Neural progenitor cell (in vitro differentiated cells): ENCODE data around the gene WTAP. TPM values are rescaled to one million over a fixed set of nuclear protein-coding genes. Genes with fewer than 3 reads are reported as not detected.
A peak's percentile ranks its signal among the peaks of the same experiment; 100 is the strongest.

ENCODE experiments used
- DNase-seq: peaks from one replicate; pipeline ENCODE4 v3.0.0-alpha.2; 2016; ENCODE audit warnings: low spot score
- H2AFZ ChIP-seq: fragments of 200-600 bp; sonication (generic); replicated peaks from 2 replicates; pipeline ENCODE4 v1.6.1; 2016; ENCODE audit warnings: antibody characterized with exemption
- H3F3A ChIP-seq: fragments of 200-600 bp; sonication (generic); 2 replicates; pipeline ENCODE4 v1.6.1; 2016; ENCODE audit warnings: antibody characterized with exemption, low read depth
- H3K27ac ChIP-seq: fragments of 200-600 bp; sonication (generic); 2 replicates; pipeline ENCODE4 v1.5.1; 2016; ENCODE audit warnings: mild to moderate bottlenecking
- H3K27me3 ChIP-seq: fragments of 200-600 bp; sonication (generic); 2 replicates; pipeline ENCODE4 v1.6.1; 2016; ENCODE audit warnings: mild to moderate bottlenecking, moderate library complexity
- H3K36me3 ChIP-seq: fragments of 200-600 bp; sonication (generic); 2 replicates; pipeline ENCODE4 v1.5.1; 2016
- H3K4me1 ChIP-seq: fragments of 200-600 bp; sonication (generic); 2 replicates; pipeline ENCODE4 v1.6.1; 2016; ENCODE audit warnings: mixed run types
- H3K4me2 ChIP-seq: fragments of 200-600 bp; sonication (generic); 2 replicates; pipeline ENCODE4 v1.6.1; 2016
- H3K4me3 ChIP-seq: fragments of 200-600 bp; sonication (generic); 2 replicates; pipeline ENCODE4 v1.5.1; 2016
- H3K79me2 ChIP-seq: fragments of 200-600 bp; sonication (generic); 2 replicates; pipeline ENCODE4 v1.6.1; 2016; ENCODE audit warnings: low read depth
- H3K9ac ChIP-seq: fragments of 200-600 bp; sonication (generic); 2 replicates; pipeline ENCODE4 v1.6.1; 2016
- H3K9me3 ChIP-seq: fragments of 200-600 bp; sonication (generic); 2 replicates; pipeline ENCODE4 v1.5.1; 2016; ENCODE audit warnings: low read depth
- H4K20me1 ChIP-seq: fragments of 200-600 bp; sonication (generic); 2 replicates; pipeline ENCODE4 v1.6.1; 2016; ENCODE audit warnings: low read depth
- H3K27ac Mint-ChIP-seq: 3 replicates; pipeline ENCODE4 v1.8.0; 2021; ENCODE audit warnings: mixed read lengths
- H3K27me3 Mint-ChIP-seq: 2 replicates; pipeline ENCODE4 v1.8.0; 2022; ENCODE audit warnings: low read depth, mild to moderate bottlenecking, inconsistent platforms, moderate library complexity, mixed read lengths; ENCODE audit not compliant: insufficient read depth
- H3K36me3 Mint-ChIP-seq: 3 replicates; pipeline ENCODE4 v1.8.0; 2021; ENCODE audit warnings: mixed read lengths
- H3K4me1 Mint-ChIP-seq: 3 replicates; pipeline ENCODE4 v1.8.0; 2021; ENCODE audit warnings: mixed read lengths
- H3K4me3 Mint-ChIP-seq: 3 replicates; pipeline ENCODE4 v1.8.0; 2021; ENCODE audit warnings: mild to moderate bottlenecking, moderate library complexity, mixed read lengths
- H3K9me3 Mint-ChIP-seq: 3 replicates; pipeline ENCODE4 v1.8.0; 2020; ENCODE audit warnings: mixed read lengths
- CTCF ChIP-seq: fragments of 200-600 bp; sonication (generic); IDR thresholded peaks from 2 replicates; pipeline ENCODE4 v1.5.1; 2017; ENCODE audit warnings: antibody characterized with exemption, mild to moderate bottlenecking
- EZH2 ChIP-seq: fragments of 200-600 bp; sonication (generic); IDR thresholded peaks from 2 replicates; pipeline ENCODE4 v1.6.1; 2017; ENCODE audit warnings: antibody characterized with exemption, mild to moderate bottlenecking, moderate library complexity
- EZH2phosphoT487 ChIP-seq: fragments of 200-600 bp; sonication (generic); IDR thresholded peaks from 2 replicates; pipeline ENCODE4 v1.6.1; 2017; ENCODE audit warnings: antibody characterized with exemption
- total RNA-seq: library from RNA; depleted of rRNA; stranded (reverse); fragments of >200 nt; gene quantifications from 2 replicates; pipeline ENCODE4 v1.2.3, GENCODE V29; 2015; ENCODE audit warnings: low replicate concordance

WTAP gene
- total RNA-seq, 1 donor from 2014 or later, result 159 TPM

GRCh38 chr6:159778131-159778530 is 50.8 kb downstream of the WTAP start:
- H3K27ac Mint-ChIP-seq, result no peak overlapping the region
- H3K4me1 Mint-ChIP-seq, result peaks cover 7% of the 10 kb centered on the region
- H3K9me3 ChIP-seq, result no peaks in the 10 kb centered on the region
- H3F3A ChIP-seq, result peaks cover 75% of the 10 kb centered on the region
- no peak overlapping the region for H3K9ac ChIP-seq
- peaks cover 27% of the 10 kb centered on the region for H4K20me1 ChIP-seq
- peaks cover 22% of the 10 kb centered on the region for H3K36me3 ChIP-seq
- no peak for DNase-seq
- no peak overlapping the region for H3K4me3 Mint-ChIP-seq
- no peak overlapping the region for H2AFZ ChIP-seq
- no peaks in the 10 kb centered on the region for H3K27me3 ChIP-seq
- H3K9me3 Mint-ChIP-seq, result no peaks in the 10 kb centered on the region
- H3K4me3 ChIP-seq, result no peak overlapping the region
- H3K36me3 Mint-ChIP-seq, result peaks cover 46% of the 10 kb centered on the region
- H3K27me3 Mint-ChIP-seq, result peaks cover 4% of the 10 kb centered on the region
- H3K4me1 ChIP-seq, result no peaks in the 10 kb centered on the region
- peaks cover 28% of the 10 kb centered on the region for H3K79me2 ChIP-seq
- H3K4me2 ChIP-seq, result no peak overlapping the region
- TF ChIP-seq EZH2 (no peak), EZH2phosphoT487 (no peak), CTCF (no peak)
- peak overlapping the region; percentile 25 for H3K27ac ChIP-seq

GRCh38 chr6:159778542-159779103 is 51.3 kb downstream of the WTAP start:
- Mint-ChIP-seq H3K27me3 (peaks cover 4% of the 10 kb centered on the region), H3K27ac (no peak overlapping the region), H3K4me3 (no peak overlapping the region), H3K4me1 (peaks cover 7% of the 10 kb centered on the region), H3K9me3 (no peaks in the 10 kb centered on the region), H3K36me3 (peaks cover 47% of the 10 kb centered on the region)
- Histone ChIP-seq H3K36me3 (peaks cover 22% of the 10 kb centered on the region), H3F3A (peaks cover 75% of the 10 kb centered on the region), H3K27me3 (no peaks in the 10 kb centered on the region), H3K27ac (peak overlapping the region; percentile 25), H3K4me1 (no peaks in the 10 kb centered on the region), H3K79me2 (peaks cover 33% of the 10 kb centered on the region), H3K9ac (no peak overlapping the region), H3K4me2 (no peak overlapping the region), H4K20me1 (peaks cover 32% of the 10 kb centered on the region), H3K4me3 (no peak overlapping the region), H3K9me3 (no peaks in the 10 kb centered on the region), H2AFZ (no peak overlapping the region)
- TF ChIP-seq EZH2 (no peak), EZH2phosphoT487 (no peak), CTCF (no peak)
- DNase-seq, result no peak

- Histone ChIP-seq H3K9me3 (no peaks in the 10 kb centered on the region), H3K27ac (no peak overlapping the region), H3K27me3 (no peaks in the 10 kb centered on the region), H3K79me2 (peaks cover 91% of the 10 kb centered on the region), H3K36me3 (peaks cover 50% of the 10 kb centered on the region), H2AFZ (no peak overlapping the region), H3K9ac (peak overlapping the region; percentile 97), H3F3A (peaks cover 22% of the 10 kb centered on the region), H3K4me1 (peaks cover 22% of the 10 kb centered on the region), H3K4me3 (peak overlapping the region; percentile 99), H4K20me1 (peaks cover 61% of the 10 kb centered on the region), H3K4me2 (peak overlapping the region; percentile 99)
- TF ChIP-seq EZH2, result no peak
- TF ChIP-seq CTCF, result no peak
- no peak for TF ChIP-seq EZH2phosphoT487
- Mint-ChIP-seq H3K4me3 (peak overlapping the region; percentile 97), H3K9me3 (no peaks in the 10 kb centered on the region), H3K27ac (no peak overlapping the region), H3K27me3 (no peaks in the 10 kb centered on the region), H3K36me3 (peaks cover 41% of the 10 kb centered on the region), H3K4me1 (peaks cover 31% of the 10 kb centered on the region)
- DNase-seq, result peak; percentile 13
Observed at GRCh38 chr6:159788276-159788675, 61.0 kb downstream of the WTAP start.
